HG02981 (cell line): ENCODE data around the gene ANO10.
"Not testable (repeated sequence)": the region's sequence is repeated elsewhere in the genome, so short reads cannot be mapped to it uniquely, and the experiment has no call there.

Source experiments
- ATAC-seq: cut with Tn5 transposase; IDR thresholded peaks from one replicate; pipeline ENCODE4 v1.9.1; 2021; ENCODE audit warnings: mild to moderate bottlenecking, moderate library complexity; ENCODE audit not compliant: unreplicated experiment

ANO10 gene

DNA sequence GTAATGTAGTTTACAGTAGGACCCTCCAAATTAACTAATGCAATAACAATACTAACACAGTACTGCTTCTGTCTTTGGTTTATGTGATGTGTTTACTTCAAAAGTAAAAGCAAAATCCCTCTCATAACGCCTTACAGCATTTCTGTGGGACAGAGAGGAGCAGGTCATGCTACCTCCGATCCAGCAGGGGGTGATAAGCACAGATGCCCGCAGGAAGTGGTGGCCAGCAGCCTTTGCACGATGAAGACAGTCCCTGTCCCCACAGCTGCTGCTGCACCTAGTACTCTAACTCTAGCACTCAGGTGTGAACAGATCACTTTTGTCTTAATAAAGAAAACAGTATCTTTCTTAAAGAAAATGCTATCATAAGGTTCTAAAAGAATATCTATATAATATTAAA, 38.3 kb downstream of the ANO10 start:
- no peak for ATAC-seq

- ATAC-seq: no peak
Observed at GRCh38 chr3:43582866-43583265, 38.9 kb downstream of the ANO10 start.

DNA sequence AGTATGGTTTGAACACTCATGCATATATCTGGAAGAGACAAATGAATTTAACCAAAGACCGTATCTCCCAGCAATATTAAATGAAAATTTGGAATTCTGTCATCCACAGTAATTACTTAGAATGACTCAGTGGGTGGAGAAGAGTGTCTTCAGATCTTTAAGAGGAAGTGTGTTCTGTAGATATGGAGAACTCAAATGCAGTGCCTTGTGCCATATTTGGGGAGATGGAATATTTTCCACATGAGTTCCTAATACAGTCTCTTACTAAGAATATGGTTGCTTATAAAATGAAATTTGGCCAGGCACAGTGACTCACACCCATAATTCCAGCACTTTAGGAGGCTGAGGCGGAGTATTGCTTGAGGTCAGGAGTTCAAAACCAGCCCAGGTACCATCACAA, 40.5 kb downstream of the ANO10 start:
- no peak for ATAC-seq

DNA sequence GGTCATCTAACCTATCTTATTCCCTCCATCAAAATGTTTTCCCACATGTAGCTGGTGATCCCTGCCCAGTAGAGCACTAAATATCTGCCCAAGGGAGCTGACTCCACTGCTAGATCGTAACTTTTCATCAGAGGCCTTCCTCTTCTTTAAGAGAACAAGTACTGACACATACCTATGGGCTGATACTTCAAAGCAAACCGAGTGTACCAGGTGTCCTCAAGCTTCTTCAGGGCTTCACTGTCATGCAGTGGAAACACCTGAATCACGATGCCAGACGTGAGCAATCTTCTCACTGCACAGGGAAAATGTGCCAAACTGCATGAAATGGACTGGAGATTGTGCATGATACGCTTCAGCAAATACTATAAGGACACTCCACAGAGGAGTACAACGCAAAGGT, 41.6 kb downstream of the ANO10 start:
- ATAC-seq: no peak

GRCh38 chr3:43573576-43573975, 48.2 kb downstream of the ANO10 start:
- no peak for ATAC-seq

DNA sequence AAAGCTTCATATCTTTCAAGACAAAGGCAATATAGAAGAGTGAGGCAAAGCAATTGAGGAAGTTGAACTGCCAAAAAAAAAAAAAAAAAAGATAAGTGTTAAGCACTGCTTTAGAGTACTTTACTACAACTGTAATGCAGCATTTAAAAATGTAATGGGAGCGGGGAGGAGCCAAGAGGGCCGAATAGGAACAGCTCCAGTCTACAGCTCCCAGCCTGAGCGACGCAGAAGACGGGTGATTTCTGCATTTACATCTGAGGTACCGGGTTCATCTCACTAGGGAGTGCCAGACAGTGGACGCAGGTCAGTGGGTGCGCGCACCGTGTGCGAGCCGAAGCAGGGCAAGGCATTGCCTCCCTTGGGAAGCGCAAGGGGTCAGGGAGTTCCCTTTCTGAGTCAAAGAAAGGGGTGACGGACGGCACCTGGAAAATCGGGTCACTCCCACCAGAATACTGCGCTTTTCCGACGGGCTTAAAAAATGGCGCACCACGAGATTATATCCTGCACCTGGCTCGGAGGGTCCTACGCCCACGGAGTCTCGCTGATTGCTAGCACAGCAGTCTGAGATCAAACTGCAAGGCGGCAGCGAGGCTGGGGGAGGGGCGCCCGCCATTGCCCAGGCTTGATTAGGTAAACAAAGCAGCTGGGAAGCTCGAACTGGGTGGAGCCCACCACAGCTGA, 56.0 kb downstream of the ANO10 start:
- ATAC-seq: not testable (repeated sequence)

DNA sequence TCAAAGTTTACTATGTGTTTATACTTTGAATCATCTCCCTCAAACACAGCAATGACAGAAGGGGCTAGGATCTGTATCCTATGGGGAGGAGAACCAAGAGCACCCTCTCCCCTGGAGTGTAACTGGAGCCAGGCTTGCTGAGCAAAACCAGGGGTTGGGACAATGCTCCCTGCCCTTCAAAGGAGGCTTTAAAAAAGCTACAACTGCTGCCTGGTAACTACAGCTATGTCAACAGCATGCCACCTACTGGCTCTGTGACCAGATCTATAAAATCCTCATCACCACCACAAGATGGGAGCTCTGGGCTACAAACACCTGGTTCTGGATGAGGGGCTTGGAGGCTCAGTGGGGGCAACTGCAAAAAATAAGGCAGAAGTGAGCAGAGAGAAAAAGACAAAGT, 61.9 kb downstream of the ANO10 start:
- no peak for ATAC-seq

DNA sequence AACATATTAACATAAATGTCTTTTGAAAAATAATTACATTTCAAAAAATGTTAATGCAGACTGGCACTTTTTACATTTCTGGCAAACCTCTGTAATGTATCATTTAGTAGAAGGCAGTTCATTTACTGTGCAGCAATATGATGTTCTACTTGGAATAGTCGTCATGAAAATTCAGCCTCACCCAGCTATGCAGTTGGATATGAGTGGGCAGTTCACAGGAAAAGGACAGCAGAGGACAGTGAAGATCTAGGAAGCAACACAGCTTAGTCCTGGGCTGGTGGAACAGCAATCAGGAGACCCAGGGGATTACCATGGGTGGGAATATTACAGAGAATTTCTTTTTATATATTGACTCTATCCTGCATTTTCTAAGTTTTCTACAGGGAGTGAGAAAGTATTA, 63.6 kb downstream of the ANO10 start:
- no peak for ATAC-seq

GRCh38 chr3:43549626-43550290, 72.1 kb downstream of the ANO10 start:
- no peak for ATAC-seq

DNA sequence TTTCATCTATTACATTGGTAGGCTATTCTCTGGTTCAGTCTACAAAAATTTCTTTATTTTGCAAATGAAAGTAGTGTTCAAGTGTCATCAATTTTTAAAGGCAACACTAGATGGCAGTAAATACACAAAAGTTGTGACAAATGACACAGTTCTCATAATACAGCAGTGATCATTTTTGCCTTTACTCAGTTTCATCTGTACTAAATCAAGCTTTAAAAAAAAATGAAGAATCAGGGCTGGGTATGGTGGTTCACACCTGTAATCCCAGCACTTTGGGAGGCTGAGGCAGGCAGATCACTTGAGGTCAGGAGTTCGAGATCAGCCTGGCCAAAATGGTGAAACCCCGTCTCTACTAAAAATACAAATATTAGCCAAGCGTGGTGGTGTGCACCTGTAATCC, 77.5 kb downstream of the ANO10 start:
- ATAC-seq: not testable (repeated sequence)

- ATAC-seq: no peak
Observed at GRCh38 chr3:43542328-43543043, 79.3 kb downstream of the ANO10 start.

- no peak for ATAC-seq
Observed at GRCh38 chr3:43540624-43541023, 81.2 kb downstream of the ANO10 start.

DNA sequence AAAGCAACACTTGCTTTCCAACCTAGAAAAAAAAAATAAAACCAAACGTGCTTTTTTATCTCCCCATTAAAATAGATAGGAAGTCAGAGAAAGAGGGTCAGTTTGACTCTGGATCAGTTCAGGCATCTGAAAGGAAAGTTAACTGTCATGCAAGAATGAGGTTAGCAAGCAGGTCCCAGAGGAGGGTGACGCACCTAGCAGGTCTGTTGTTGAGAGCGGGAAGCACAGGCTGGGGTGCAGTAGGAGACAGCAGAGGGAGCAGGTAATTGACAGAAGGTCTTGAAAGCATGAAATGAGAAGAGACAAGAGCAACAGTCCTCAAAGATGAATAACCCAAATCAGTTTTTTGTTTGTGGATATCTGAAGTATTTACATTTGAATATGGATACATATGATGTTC, 82.5 kb downstream of the ANO10 start:
- ATAC-seq: no peak

DNA sequence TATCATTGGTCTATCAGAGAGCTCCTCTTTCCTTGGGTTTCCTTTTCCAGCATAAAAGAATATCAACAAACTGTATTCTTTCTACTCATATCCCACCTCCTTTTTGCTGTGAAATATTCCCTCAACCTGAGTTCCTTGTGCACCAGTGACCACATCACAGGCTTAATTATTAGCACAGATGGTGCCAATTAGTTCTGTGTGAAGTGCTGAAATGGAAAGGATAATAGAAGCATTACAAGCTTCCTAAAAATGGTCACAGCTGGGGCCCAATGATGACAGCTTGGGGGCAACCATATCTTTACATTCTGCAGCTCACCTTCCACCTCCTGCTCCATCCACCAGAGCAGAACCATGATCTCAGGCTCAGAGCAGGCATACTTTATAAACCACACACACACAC, 84.6 kb downstream of the ANO10 start:
- ATAC-seq: no peak

- no peak for ATAC-seq
Observed at GRCh38 chr3:43534675-43535074, 87.1 kb downstream of the ANO10 start.

GRCh38 chr3:43533009-43533408, 88.8 kb downstream of the ANO10 start:
- ATAC-seq: no peak

DNA sequence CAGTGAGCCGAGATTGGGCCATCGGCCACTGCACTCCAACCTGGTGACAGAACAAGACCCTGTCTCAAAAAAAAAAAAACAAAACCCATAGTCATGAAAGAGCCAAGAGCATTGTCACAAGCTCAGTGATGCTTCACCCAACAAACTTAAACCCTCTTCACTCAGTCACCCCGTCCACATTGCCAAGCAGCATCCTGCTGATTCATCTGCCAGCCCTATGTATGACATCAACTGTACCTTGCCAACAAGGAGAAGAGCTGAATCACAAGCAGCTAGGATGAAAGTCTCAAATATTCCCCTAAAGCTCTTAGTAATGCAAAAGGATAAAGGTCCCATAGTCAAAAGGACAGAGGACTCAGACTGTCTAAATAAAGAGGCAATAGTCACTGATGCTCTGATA, 90.0 kb downstream of the ANO10 start:
- no peak for ATAC-seq

DNA sequence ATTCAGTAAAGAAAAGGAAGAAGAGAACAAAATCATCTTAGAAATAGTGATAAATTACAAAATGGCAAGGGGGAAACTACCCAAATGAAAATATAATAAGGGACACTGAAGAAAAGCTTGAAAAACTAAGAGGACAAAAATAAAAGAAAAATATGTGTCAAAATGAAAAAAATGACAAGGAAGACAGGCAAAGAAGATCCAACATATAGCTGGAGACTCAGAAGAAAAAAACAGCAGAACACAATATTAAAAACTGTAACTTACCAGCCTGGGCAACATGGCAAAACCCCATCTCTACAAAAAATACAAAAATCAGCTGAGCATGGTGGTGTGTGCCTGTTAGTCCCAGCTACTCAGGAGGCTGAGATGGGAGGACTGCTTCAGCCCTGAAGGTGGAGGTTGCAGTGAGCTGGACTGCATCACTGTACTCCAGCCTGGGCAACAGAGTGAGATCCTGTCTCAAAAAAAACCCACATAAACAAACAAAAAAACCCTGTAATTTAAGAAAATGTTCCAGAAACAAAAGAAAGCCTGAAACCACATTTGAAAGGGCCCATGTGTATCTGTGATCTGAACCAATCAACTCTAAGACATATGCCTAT, 93.2 kb downstream of the ANO10 start:
- ATAC-seq: no peak

GRCh38 chr3:43526956-43527355, 94.9 kb downstream of the ANO10 start:
- no peak for ATAC-seq

DNA sequence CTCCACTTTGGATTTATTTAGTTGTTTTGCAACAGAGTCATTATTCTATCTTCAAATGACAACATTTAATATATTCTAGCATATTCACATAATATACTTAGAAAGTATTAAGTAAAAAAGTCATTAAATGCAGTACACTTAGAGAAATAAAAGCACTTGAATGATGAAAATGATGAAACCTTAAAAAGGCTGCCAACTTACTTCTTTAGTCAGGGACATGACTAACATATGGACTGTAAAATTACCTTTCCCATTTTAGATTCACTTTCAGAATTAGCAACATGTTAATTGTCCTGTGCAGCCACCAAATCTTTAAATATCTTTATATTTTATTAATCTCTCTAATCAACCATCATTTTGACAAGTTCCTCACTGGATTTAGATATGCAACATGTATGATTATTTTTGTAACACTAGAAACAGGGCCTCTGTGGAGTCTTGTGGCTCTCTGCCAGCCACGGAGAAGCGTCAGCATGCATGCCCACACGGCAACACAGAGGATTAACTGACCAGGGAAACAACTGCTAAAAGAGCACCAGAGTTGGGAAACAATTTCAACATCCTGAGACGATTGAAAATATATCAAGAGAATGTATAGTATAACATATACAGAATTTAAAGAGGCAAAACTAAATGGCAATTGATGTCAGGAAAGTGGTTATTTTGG, 95.7 kb downstream of the ANO10 start:
- ATAC-seq: no peak

- no peak for ATAC-seq
Observed at GRCh38 chr3:43525386-43525785, 96.4 kb downstream of the ANO10 start.
